H1 (cell line): ENCODE measurements around the gene DAZAP1. TPM values are rescaled to one million over a fixed set of nuclear protein-coding genes. Genes with fewer than 3 reads are reported as not detected.
A peak's percentile ranks its signal among the peaks of the same experiment; 100 is the strongest.

ENCODE experiments used
- ASH2L ChIP-seq: fragments of 200-600, 300-600 bp; sonication (generic); IDR thresholded peaks from one replicate; pipeline ENCODE4 v1.7.1; 2017; ENCODE audit warnings: low read length
- BRCA1 ChIP-seq: IDR thresholded peaks from 2 replicates; pipeline ENCODE4 v1.6.1; 2012; ENCODE audit warnings: low read depth, low read length, improper control_type of control experiment
- CHD1 ChIP-seq: IDR thresholded peaks from 2 replicates; pipeline ENCODE4 v1.6.1; 2012; ENCODE audit warnings: low read depth, low read length, improper control_type of control experiment
- HDAC2 ChIP-seq, 2 experiments: fragments of 300-600 bp in 1 of 2; sonication (generic) in 1 of 2; IDR thresholded peaks; 2 replicates each; pipeline ENCODE4 v1.6.1; 2011 to 2012; ENCODE audit warnings: low read depth in 2 of 2, low read length in 2 of 2, mild to moderate bottlenecking in 2 of 2, moderate library complexity in 2 of 2, borderline replicate concordance in 1 of 2, inconsistent platforms in 1 of 2
- POLR2A ChIP-seq, 2 experiments: IDR thresholded peaks; 1 replicate in 1 of 2; 2 replicates in 1 of 2; pipeline ENCODE4 v1.6.1; 2011; ENCODE audit warnings: low read depth in 2 of 2, low read length in 2 of 2, mild to moderate bottlenecking in 2 of 2; ENCODE audit errors: control extremely low read depth in 1 of 2
- RBBP5 ChIP-seq: IDR thresholded peaks from 2 replicates; pipeline ENCODE4 v1.7.1; 2012; ENCODE audit warnings: low read depth, mild to moderate bottlenecking, inconsistent platforms, low read length, moderate library complexity, borderline replicate concordance
- RXRA ChIP-seq: IDR thresholded peaks from 2 replicates; pipeline ENCODE4 v1.6.1; 2011; ENCODE audit warnings: low read depth, mild to moderate bottlenecking, low read length, moderate library complexity; ENCODE audit not compliant: insufficient read depth
- SIX5 ChIP-seq: IDR thresholded peaks from 2 replicates; pipeline ENCODE4 v1.6.1; 2011; ENCODE audit warnings: mild to moderate bottlenecking, low read depth, low read length
- SP1 ChIP-seq: IDR thresholded peaks from 2 replicates; pipeline ENCODE4 v1.6.1; 2011; ENCODE audit warnings: low read depth, low read length
- SP2 ChIP-seq: IDR thresholded peaks from 2 replicates; pipeline ENCODE4 v1.6.1; 2012; ENCODE audit warnings: mild to moderate bottlenecking, low read length, inconsistent platforms
- polyA plus RNA-seq, 7 experiments: library from polyadenylated mRNA; depleted of rRNA in 3 of 7; stranded (reverse) in 5 of 7; unstranded in 2 of 7; fragments of >200 nt in 5 of 7; fragments of 200-250 nt in 2 of 7; gene quantifications; 1 replicate in 5 of 7; 2 replicates in 1 of 7; 4 replicates in 1 of 7; pipeline versions ENCODE4 v1.2.1 to v1.2.3, GENCODE V29; 2011 to 2013; ENCODE audit warnings: missing spikeins in 2 of 7, mixed read lengths in 2 of 7
- total RNA-seq: library from RNA; stranded (reverse); fragmentation: NEBNext Ultra II Directional; extraction: Animal tissue kit (Norgen Biotek cat#: 25700); gene quantifications from 2 replicates; pipeline ENCODE4 v1.2.1, GENCODE V29; 2021
- TF ChIP-seq, protein P1 (sequence below): fragments of 300-600 bp; sonication (generic); IDR thresholded peaks from 2 replicates; pipeline ENCODE4 v1.7.1; 2012; ENCODE audit warnings: low read length, moderate library complexity, mild to moderate bottlenecking, inconsistent platforms; ENCODE audit not compliant: insufficient replicate concordance

DAZAP1 gene
- total and polyA plus RNA-seq, 2 of the 8 experiments (the other 6 are each of a cell fraction or from before 2014, with no cell fraction given) = 79.6 to 341 TPM

DNA sequence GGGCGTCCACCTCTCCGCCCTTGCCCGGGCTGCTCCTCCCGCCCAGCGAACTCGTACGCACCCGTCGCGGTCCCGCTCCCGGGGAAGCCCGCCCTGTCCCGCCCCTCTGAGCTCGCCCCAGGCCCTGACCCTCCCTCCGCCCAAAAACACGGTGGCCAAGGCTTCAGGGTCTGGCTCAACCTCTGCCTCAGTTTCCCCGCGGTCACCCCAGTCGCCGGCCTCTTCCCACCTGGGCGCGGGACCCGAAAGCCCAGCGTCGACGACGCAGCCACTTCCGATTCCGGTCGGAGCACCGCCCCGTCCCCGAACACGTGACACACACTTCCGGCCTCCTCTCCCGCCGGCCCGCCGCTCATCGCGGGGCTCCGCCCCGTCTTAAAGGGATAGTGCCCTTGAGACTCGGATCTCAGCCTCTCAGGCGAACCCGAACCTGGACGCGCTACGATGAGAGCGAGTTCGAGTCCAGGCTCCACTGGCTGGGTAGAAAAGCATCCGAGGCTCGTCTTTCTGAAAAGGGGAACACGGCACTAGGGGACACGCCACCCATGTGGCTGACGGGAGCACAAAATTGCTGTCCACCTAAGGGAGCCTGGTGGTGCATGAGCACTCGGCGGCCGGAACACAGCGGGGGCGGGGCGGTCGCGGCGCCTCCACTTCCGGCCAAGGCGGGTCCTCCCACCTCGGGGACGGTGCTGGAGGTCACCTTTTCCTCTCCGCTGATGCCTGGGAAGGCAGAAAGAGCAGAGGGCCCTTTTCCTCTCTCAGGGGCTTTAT is 71.7 kb downstream of the DAZAP1 start, which contains the start of gene C19orf25 (continued):
- peak in 1 of 2 experiments; percentile 62; a peak in 1 of 3 replicates for TF ChIP-seq POLR2A (IDR thresholded peaks at IDR 0.05; ENCODE audit: control extremely low read depth in 1 of 2, low read depth in 2 of 2, low read length in 2 of 2)
- TF ChIP-seq BRCA1 = no peak
- TF ChIP-seq ASH2L = peak; percentile 71
- TF ChIP-seq, protein P1, sequence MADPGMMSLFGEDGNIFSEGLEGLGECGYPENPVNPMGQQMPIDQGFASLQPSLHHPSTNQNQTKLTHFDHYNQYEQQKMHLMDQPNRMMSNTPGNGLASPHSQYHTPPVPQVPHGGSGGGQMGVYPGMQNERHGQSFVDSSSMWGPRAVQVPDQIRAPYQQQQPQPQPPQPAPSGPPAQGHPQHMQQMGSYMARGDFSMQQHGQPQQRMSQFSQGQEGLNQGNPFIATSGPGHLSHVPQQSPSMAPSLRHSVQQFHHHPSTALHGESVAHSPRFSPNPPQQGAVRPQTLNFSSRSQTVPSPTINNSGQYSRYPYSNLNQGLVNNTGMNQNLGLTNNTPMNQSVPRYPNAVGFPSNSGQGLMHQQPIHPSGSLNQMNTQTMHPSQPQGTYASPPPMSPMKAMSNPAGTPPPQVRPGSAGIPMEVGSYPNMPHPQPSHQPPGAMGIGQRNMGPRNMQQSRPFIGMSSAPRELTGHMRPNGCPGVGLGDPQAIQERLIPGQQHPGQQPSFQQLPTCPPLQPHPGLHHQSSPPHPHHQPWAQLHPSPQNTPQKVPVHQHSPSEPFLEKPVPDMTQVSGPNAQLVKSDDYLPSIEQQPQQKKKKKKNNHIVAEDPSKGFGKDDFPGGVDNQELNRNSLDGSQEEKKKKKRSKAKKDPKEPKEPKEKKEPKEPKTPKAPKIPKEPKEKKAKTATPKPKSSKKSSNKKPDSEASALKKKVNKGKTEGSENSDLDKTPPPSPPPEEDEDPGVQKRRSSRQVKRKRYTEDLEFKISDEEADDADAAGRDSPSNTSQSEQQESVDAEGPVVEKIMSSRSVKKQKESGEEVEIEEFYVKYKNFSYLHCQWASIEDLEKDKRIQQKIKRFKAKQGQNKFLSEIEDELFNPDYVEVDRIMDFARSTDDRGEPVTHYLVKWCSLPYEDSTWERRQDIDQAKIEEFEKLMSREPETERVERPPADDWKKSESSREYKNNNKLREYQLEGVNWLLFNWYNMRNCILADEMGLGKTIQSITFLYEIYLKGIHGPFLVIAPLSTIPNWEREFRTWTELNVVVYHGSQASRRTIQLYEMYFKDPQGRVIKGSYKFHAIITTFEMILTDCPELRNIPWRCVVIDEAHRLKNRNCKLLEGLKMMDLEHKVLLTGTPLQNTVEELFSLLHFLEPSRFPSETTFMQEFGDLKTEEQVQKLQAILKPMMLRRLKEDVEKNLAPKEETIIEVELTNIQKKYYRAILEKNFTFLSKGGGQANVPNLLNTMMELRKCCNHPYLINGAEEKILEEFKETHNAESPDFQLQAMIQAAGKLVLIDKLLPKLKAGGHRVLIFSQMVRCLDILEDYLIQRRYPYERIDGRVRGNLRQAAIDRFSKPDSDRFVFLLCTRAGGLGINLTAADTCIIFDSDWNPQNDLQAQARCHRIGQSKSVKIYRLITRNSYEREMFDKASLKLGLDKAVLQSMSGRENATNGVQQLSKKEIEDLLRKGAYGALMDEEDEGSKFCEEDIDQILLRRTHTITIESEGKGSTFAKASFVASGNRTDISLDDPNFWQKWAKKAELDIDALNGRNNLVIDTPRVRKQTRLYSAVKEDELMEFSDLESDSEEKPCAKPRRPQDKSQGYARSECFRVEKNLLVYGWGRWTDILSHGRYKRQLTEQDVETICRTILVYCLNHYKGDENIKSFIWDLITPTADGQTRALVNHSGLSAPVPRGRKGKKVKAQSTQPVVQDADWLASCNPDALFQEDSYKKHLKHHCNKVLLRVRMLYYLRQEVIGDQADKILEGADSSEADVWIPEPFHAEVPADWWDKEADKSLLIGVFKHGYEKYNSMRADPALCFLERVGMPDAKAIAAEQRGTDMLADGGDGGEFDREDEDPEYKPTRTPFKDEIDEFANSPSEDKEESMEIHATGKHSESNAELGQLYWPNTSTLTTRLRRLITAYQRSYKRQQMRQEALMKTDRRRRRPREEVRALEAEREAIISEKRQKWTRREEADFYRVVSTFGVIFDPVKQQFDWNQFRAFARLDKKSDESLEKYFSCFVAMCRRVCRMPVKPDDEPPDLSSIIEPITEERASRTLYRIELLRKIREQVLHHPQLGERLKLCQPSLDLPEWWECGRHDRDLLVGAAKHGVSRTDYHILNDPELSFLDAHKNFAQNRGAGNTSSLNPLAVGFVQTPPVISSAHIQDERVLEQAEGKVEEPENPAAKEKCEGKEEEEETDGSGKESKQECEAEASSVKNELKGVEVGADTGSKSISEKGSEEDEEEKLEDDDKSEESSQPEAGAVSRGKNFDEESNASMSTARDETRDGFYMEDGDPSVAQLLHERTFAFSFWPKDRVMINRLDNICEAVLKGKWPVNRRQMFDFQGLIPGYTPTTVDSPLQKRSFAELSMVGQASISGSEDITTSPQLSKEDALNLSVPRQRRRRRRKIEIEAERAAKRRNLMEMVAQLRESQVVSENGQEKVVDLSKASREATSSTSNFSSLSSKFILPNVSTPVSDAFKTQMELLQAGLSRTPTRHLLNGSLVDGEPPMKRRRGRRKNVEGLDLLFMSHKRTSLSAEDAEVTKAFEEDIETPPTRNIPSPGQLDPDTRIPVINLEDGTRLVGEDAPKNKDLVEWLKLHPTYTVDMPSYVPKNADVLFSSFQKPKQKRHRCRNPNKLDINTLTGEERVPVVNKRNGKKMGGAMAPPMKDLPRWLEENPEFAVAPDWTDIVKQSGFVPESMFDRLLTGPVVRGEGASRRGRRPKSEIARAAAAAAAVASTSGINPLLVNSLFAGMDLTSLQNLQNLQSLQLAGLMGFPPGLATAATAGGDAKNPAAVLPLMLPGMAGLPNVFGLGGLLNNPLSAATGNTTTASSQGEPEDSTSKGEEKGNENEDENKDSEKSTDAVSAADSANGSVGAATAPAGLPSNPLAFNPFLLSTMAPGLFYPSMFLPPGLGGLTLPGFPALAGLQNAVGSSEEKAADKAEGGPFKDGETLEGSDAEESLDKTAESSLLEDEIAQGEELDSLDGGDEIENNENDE = no peak
- no peak for TF ChIP-seq SIX5
- TF ChIP-seq SP2 = no peak
- 0 out of 2 replicates have a peak, but pooled peaks have one; percentile 59 for TF ChIP-seq SP1
- no peak for TF ChIP-seq RXRA
- no peak for TF ChIP-seq CHD1
- TF ChIP-seq HDAC2 (IDR thresholded peaks at IDR 0.05; ENCODE audit: borderline replicate concordance in 1 of 2, low read depth in 2 of 2, low read length in 2 of 2) = 0 out of 4 replicates have a peak, but pooled peaks of 1 of the 2 experiments have one; percentile 7
- 0 out of 2 replicates have a peak, but pooled peaks have one; percentile 47 for TF ChIP-seq RBBP5
